Cardiac fibroblast (primary cell): ENCODE data around the gene CCL20.
A peak's percentile ranks its signal among the peaks of the same experiment; 100 is the strongest.

Source experiments
- DNase-seq, 2 donors: peaks; one replicate each; pipeline versions ENCODE4 v3.0.0 to v3.0.0-alpha.2; 2010; ENCODE audit warnings: low read depth in 2 of 2
- H3K4me3 ChIP-seq, 2 donors: replicated peaks in 1 of 2; 1 replicate in 1 of 2; 2 replicates in 1 of 2; pipeline ENCODE4 v1.5.1; 2011; ENCODE audit warnings: low read depth in 2 of 2, low read length in 2 of 2, mild to moderate bottlenecking in 2 of 2, moderate library complexity in 1 of 2
- CTCF ChIP-seq: IDR thresholded peaks from one replicate; pipeline ENCODE4 v1.5.1; 2011; ENCODE audit warnings: low read depth, mild to moderate bottlenecking, low read length, inconsistent platforms

The CCL20 gene

GRCh38 chr2:227802882-227803281 is 10.8 kb upstream of the CCL20 start:
- no peak for DNase-seq
- no peak for TF ChIP-seq CTCF

GRCh38 chr2:227804975-227805374 is 8.7 kb upstream of the CCL20 start:
- H3K4me3 ChIP-seq = no peak overlapping the region
- DNase-seq = peak in 1 of 2 donors; percentile 43
- TF ChIP-seq CTCF = no peak

More at GRCh38 chr2:227802882-227803281, 10.8 kb upstream of the CCL20 start:
- no peak overlapping the region for H3K4me3 ChIP-seq

DNA sequence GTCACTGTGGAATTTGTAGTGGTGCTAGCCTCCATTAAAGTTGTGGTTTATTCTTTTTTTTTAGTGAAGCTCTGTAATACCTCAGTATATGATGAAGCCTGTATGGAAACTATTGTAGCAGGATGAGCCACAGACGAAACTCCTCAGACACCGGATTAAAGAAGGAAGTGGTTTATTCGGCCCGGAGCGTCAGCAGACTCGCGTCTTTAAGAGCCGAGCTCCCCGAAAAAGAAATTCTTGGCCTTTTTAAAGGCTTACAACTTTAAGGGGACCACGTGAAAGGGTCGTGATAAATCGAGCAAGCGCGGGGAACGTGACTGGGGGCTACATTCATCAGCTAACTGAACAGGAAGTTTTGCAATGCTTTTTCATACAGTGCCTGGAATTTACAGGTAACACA is 8.1 kb upstream of the CCL20 start:
- TF ChIP-seq CTCF = no peak
- DNase-seq = peak in 1 of 2 donors; percentile 30
- no peak overlapping the region for H3K4me3 ChIP-seq

DNA sequence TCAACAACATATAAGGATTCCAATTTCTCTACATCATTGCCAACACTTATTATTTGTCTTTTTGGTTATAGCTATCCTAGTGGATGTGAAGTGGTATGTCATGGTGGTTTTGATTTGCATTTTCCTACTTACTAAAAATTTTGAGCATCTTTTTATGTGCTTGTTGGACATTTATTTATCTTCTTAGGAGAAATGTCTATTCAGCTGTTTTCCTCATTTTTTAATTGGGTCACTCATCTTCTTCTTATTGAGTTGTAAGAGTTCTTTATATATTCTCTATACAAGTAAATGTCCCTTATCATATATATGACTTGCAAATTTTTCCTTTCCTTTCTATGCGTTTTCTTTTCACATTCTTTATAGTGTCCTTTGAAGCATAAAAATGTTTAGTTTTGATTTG is 4.7 kb upstream of the CCL20 start:
- TF ChIP-seq CTCF = peak; percentile 3
- H3K4me3 ChIP-seq = no peak overlapping the region

GRCh38 chr2:227812001-227812400 is 1.6 kb upstream of the CCL20 start:
- no peak overlapping the region for H3K4me3 ChIP-seq
- TF ChIP-seq CTCF = no peak
- DNase-seq = no peak

More for the DNA sequence above, 4.7 kb upstream of the CCL20 start:
- DNase-seq = no peak

DNA sequence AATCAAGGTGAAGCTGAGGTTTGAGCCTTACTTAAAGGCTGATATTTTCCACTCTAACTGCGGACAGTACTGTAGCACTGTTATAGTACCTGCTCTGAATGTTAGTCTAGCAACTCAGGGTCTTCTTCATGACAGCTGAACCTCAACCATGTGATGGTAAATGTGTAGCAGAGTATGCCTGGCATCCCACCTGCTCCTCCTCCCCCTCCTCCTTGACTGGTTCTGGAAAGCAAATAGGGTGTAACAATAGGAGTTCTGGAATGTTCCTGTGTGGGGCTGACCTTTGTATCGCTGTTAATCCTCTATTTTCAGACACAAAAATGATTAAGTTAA is 447 bp upstream of the CCL20 start:
- H3K4me3 ChIP-seq = no peak overlapping the region
- TF ChIP-seq CTCF = no peak
- DNase-seq = no peak

DNA sequence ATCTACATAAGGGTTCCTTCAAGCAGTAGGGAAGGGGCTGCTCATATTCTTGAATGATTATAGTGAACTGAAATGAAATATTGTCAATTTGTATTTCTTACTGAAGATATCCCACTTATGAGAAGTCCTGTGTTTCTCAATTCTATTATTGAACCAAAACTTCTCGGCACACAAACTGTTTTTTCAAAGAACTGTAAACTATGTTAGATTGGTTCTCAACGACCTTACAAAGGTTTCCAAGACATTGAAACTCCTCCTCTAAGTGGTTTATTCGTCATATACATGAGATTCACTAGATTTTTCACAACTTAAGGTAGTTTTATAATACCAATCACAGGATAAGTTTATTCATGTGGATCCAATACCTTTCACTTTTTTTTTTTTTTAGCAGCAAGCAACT is 1.4 kb downstream of the CCL20 start:
- DNase-seq = peak in 1 of 2 donors; percentile 50
- no peak for TF ChIP-seq CTCF
- H3K4me3 ChIP-seq = peak overlapping the region in 1 of 2 donors; percentile 58
